ENCODE data around the gene MAMLD1. TPM values are rescaled to one million over a fixed set of nuclear protein-coding genes. Genes with fewer than 3 reads are reported as not detected.

Gene MAMLD1
- total RNA-seq, 1 donor from 2014 or later = 0.25 TPM

DNA sequence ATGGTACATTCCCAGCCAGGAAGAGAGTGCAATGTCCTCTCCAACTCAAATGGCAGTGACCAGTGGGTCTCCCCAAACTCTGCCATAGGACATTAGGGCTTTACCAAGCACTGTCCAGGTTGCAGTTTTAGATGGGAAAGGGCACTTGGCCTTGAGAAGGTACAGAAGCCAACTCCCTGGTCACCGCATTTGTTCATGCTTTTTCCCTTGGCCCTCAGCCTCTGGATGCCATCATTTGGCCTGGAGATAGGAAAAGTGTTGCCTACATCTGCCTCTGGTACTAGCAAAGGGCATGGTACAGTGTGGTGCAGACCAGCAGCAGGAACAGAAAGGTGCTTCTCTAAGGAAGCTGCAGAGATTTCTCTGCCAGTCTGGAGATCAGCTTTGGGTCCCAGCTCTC is 93.8 kb downstream of the MAMLD1 start:
- Mint-ChIP-seq H3K4me3 (ENCODE audit: unreplicated experiment) (no peak overlapping the region), H3K27me3 (ENCODE audit: unreplicated experiment) (no peaks in the 10 kb centered on the region), H3K36me3 (ENCODE audit: unreplicated experiment) (no peaks in the 10 kb centered on the region), H3K9me3 (ENCODE audit: unreplicated experiment) (peaks cover 1% of the 10 kb centered on the region), H3K4me1 (ENCODE audit: low read depth, unreplicated experiment) (no peaks in the 10 kb centered on the region), H3K27ac (ENCODE audit: unreplicated experiment) (no peak overlapping the region)
- DNase-seq = no peak
- TF ChIP-seq, protein P1, sequence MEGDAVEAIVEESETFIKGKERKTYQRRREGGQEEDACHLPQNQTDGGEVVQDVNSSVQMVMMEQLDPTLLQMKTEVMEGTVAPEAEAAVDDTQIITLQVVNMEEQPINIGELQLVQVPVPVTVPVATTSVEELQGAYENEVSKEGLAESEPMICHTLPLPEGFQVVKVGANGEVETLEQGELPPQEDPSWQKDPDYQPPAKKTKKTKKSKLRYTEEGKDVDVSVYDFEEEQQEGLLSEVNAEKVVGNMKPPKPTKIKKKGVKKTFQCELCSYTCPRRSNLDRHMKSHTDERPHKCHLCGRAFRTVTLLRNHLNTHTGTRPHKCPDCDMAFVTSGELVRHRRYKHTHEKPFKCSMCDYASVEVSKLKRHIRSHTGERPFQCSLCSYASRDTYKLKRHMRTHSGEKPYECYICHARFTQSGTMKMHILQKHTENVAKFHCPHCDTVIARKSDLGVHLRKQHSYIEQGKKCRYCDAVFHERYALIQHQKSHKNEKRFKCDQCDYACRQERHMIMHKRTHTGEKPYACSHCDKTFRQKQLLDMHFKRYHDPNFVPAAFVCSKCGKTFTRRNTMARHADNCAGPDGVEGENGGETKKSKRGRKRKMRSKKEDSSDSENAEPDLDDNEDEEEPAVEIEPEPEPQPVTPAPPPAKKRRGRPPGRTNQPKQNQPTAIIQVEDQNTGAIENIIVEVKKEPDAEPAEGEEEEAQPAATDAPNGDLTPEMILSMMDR (IDR thresholded peaks at IDR 0.05; ENCODE audit: partially characterized antibody, unreplicated experiment) = no peak

DNA sequence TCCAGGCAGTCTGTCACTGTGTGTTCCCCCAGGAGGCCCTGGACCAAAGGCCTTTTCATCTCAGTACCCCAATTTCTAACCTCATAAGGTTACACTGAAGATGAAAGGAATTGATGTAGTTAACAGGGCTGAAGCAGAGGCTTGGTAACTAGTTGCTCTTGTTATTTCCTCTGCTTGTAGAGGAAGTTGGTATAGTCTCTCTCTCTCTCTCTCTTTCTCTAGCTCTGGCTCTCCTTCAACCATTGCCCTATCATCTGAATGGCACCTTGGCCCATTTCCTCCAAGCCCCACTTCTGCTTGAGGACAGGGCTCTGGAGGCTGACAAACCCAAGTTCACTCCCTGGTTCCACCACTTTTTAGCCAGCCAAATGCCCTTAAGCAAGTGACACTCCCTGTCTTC is 96.1 kb downstream of the MAMLD1 start:
- Mint-ChIP-seq H3K9me3 (ENCODE audit: unreplicated experiment) (peaks cover under 1% of the 10 kb centered on the region), H3K36me3 (ENCODE audit: unreplicated experiment) (no peaks in the 10 kb centered on the region), H3K27ac (ENCODE audit: unreplicated experiment) (no peak overlapping the region), H3K27me3 (ENCODE audit: unreplicated experiment) (no peaks in the 10 kb centered on the region), H3K4me1 (ENCODE audit: low read depth, unreplicated experiment) (no peaks in the 10 kb centered on the region), H3K4me3 (ENCODE audit: unreplicated experiment) (no peak overlapping the region)
- TF ChIP-seq, protein P1 (IDR thresholded peaks at IDR 0.05; ENCODE audit: partially characterized antibody, unreplicated experiment) = no peak
- DNase-seq = no peak

DNA sequence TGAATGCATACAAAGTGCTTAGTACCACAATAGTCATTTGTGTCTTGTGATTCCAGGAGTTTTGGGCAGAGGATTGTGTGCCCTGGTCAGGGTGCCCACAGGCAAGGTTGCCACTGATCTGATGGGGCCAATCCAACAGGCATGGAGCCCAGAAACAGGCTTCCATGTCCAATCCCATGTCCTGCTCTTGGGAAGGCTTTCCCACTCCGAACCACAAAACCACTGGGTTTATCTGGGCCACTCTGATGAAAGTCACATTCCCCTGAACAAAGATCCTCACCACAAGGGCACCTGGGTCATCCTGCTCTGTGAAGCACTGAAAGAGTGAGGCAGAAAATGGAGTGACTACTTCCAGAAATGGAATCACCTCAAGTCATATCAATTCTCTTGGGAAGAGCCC is 96.9 kb downstream of the MAMLD1 start:
- Mint-ChIP-seq H3K9me3 (ENCODE audit: unreplicated experiment) (no peaks in the 10 kb centered on the region), H3K27me3 (ENCODE audit: unreplicated experiment) (no peaks in the 10 kb centered on the region), H3K36me3 (ENCODE audit: unreplicated experiment) (no peaks in the 10 kb centered on the region), H3K4me3 (ENCODE audit: unreplicated experiment) (no peak overlapping the region), H3K4me1 (ENCODE audit: low read depth, unreplicated experiment) (no peaks in the 10 kb centered on the region), H3K27ac (ENCODE audit: unreplicated experiment) (no peak overlapping the region)
- no peak for DNase-seq
- TF ChIP-seq, protein P1 (IDR thresholded peaks at IDR 0.05; ENCODE audit: partially characterized antibody, unreplicated experiment) = no peak

DNA sequence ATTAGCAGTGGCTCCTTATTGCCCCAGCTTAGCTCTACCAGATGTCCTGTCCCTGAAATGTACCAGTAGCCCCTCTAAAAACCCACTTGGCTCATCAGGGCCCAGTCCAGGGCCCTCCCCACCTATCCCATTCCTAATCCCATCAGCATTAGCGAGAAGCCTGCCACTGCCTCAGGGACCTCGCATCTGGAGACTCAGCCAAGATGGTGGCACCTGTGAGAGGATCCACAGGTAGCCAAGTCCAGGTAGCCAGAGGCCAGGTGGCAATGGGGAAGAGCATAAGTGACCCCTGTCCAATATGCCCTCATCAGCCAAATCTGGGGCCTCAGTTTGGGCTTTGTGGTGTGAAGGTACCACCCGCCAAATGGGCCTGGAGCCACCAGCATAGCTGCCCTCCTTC is 97.7 kb downstream of the MAMLD1 start:
- Mint-ChIP-seq H3K9me3 (ENCODE audit: unreplicated experiment) (no peaks in the 10 kb centered on the region), H3K4me1 (ENCODE audit: low read depth, unreplicated experiment) (no peaks in the 10 kb centered on the region), H3K36me3 (ENCODE audit: unreplicated experiment) (no peaks in the 10 kb centered on the region), H3K27me3 (ENCODE audit: unreplicated experiment) (no peaks in the 10 kb centered on the region), H3K4me3 (ENCODE audit: unreplicated experiment) (no peak overlapping the region), H3K27ac (ENCODE audit: unreplicated experiment) (no peak overlapping the region)
- DNase-seq = no peak
- TF ChIP-seq, protein P1 (IDR thresholded peaks at IDR 0.05; ENCODE audit: partially characterized antibody, unreplicated experiment) = no peak

DNA sequence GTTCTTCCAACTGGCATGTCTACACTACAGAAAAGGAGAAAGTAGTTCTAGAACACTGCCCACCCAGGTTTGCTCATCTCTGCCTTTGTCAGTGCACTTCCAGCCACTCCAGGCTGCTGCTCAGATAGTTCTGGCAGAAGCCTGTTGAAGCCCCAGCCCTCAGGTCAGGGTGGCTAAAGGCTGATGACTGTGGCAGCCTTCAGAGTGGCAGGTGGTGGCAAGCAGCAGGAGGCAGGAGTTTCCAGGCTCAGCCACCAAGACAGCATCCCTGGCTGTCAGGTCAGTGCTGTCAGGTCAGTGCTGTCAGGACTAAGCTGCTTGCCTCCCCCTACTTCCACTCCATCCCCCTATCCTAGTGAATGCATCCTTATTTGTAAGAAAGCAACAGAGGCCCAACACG is 100.4 kb downstream of the MAMLD1 start:
- Mint-ChIP-seq H3K27me3 (ENCODE audit: unreplicated experiment) (peaks cover 1% of the 10 kb centered on the region), H3K4me1 (ENCODE audit: low read depth, unreplicated experiment) (no peaks in the 10 kb centered on the region), H3K36me3 (ENCODE audit: unreplicated experiment) (no peaks in the 10 kb centered on the region), H3K9me3 (ENCODE audit: unreplicated experiment) (no peaks in the 10 kb centered on the region), H3K27ac (ENCODE audit: unreplicated experiment) (no peak overlapping the region), H3K4me3 (ENCODE audit: unreplicated experiment) (no peak overlapping the region)
- TF ChIP-seq, protein P1 (IDR thresholded peaks at IDR 0.05; ENCODE audit: partially characterized antibody, unreplicated experiment) = no peak
- no peak for DNase-seq
